Activated CD4-positive, alpha-beta T cell treated with anti-CD3 and anti-CD28 coated beads, Interleukin-2, amount 50 U/mL, for 48 hours (primary cell): ENCODE data around the gene TUBA8.
"Not testable (repeated sequence)": the region's sequence is repeated elsewhere in the genome, so short reads cannot be mapped to it uniquely, and the experiment has no call there.

Source experiments
- DNase-seq, 2 experiments: peaks; one replicate each; pipeline ENCODE4 v3.0.0-alpha.2; 2020

Gene TUBA8

GRCh38 chr22:18108187-18108586, 2.4 kb upstream of the TUBA8 start:
- no peak for DNase-seq

- no peak for DNase-seq
Observed at GRCh38 chr22:18109410-18110193, 1.0 kb upstream of the TUBA8 start.

- DNase-seq, result no peak
Observed at GRCh38 chr22:18110954-18111758, 547 bp downstream of the TUBA8 start.

- no peak for DNase-seq
Observed at GRCh38 chr22:18111759-18112330, 1.2 kb downstream of the TUBA8 start.

GRCh38 chr22:18112440-18112839, 1.8 kb downstream of the TUBA8 start:
- no peak for DNase-seq

- no peak for DNase-seq
Observed at GRCh38 chr22:18113680-18114394, 3.2 kb downstream of the TUBA8 start.

GRCh38 chr22:18114495-18114894, 3.9 kb downstream of the TUBA8 start:
- DNase-seq, result no peak

- DNase-seq, result no peak
Observed at GRCh38 chr22:18114976-18115652, 4.5 kb downstream of the TUBA8 start.

GRCh38 chr22:18115906-18116371, 5.3 kb downstream of the TUBA8 start:
- DNase-seq, result no peak

GRCh38 chr22:18116634-18117033, 6.0 kb downstream of the TUBA8 start:
- DNase-seq, result no peak

GRCh38 chr22:18118345-18118915, 7.8 kb downstream of the TUBA8 start:
- DNase-seq, result no peak

GRCh38 chr22:18119409-18120110, 9.0 kb downstream of the TUBA8 start:
- no peak for DNase-seq

GRCh38 chr22:18120857-18121256, 10.2 kb downstream of the TUBA8 start:
- DNase-seq, result no peak

GRCh38 chr22:18121506-18121905, 10.9 kb downstream of the TUBA8 start:
- DNase-seq, result no peak

GRCh38 chr22:18121954-18122554, 11.4 kb downstream of the TUBA8 start:
- no peak for DNase-seq

GRCh38 chr22:18123476-18124025, 12.9 kb downstream of the TUBA8 start:
- DNase-seq, result not testable (repeated sequence)

GRCh38 chr22:18126606-18127005, 16.0 kb downstream of the TUBA8 start:
- DNase-seq, result no peak

- DNase-seq, result no peak
Observed at GRCh38 chr22:18130018-18130417, 19.4 kb downstream of the TUBA8 start.

- DNase-seq, result no peak
Observed at GRCh38 chr22:18130699-18131429, 20.3 kb downstream of the TUBA8 start.

GRCh38 chr22:18133452-18133851, 22.8 kb downstream of the TUBA8 start:
- DNase-seq, result no peak
